Measurements from ENCODE around the gene ACSS2.

ACSS2 gene

DNA sequence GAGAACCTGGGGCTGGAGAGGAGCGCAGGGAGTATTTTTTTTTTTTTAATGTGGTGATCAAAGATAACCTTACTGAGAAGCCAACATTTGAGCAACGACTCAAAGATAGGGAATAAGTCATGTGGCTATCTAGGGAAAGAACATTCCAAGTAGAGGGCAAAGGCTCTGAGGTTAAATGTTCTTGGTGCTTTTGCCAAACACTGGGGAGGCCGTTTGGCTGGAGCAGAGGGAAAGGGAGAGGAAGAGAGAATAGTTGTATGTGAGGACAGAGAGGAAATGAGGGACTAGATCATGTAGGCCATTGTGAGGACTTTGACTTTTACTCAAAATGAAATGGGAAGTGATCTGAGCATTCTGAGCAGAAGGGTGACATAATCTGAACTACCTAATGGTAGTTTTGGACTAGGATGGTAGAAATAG is 27.8 kb downstream of the ACSS2 start:
- H3K27me3 ChIP-seq (ENCODE audit: insufficient read depth, low read depth): no peaks in the 10 kb centered on the region
- TF ChIP-seq CTCF (conservative IDR thresholded peaks at IDR 0.05; ENCODE audit: low read depth, low read length): no peak
- H3K9ac ChIP-seq: no peak overlapping the region
- H3K4me2 ChIP-seq: no peak overlapping the region
- H3K27ac ChIP-seq: no peak overlapping the region
- no peak overlapping the region for H2AFZ ChIP-seq (ENCODE audit: low read depth)
- H3K36me3 ChIP-seq (ENCODE audit: insufficient read depth): no peaks in the 10 kb centered on the region
- no peaks in the 10 kb centered on the region for H4K20me1 ChIP-seq (ENCODE audit: insufficient read depth)
- H3K79me2 ChIP-seq (ENCODE audit: insufficient read depth, low read depth): no peaks in the 10 kb centered on the region
- H3K4me3 ChIP-seq (IDR thresholded peaks at IDR 0.05; ENCODE audit: insufficient read depth, low read depth, low read length): no peak overlapping the region
- H3K4me1 ChIP-seq (ENCODE audit: low read depth, poor library complexity, severe bottlenecking): no peaks in the 10 kb centered on the region

DNA sequence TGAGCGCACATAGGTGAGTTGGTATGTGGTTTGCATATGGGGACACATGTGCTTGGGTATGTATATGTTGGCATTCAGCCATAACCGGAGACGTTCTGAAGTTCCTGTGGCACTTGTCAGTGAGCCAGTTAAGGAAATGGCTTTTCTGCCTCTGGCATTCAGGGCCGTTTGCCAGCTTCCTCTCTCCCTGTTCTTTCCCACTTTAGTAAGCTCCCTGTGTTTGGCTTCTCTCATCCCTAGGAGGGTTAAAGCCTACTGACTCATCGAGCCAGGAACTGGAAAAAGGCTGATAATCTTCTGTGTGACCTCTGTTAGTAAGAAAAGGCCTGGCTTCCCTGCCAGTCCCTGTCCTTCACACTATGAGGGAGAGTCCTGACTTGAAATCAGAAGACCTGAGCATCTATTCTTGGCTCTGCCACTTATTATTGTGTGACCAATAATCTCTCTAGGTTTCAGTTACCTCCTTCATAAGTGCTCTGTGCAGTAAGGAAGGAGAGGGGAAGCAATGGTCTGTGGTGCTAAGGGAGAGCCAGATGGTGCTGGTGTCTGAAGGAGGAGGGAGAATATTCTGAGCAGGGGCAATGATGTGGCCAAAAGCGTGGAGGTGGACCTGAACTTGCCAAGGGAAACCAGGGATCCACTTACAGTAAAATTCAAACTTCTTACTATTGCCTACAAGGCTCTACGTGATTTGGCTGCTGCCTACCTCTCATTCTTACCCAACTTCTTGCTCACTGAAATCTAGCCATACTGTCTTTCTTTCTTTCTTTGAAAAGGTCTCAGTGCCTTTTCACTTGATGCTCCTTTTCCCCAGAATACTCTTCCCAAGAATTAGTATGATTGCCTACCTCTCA is 31.4 kb downstream of the ACSS2 start:
- H2AFZ ChIP-seq (ENCODE audit: low read depth): no peak overlapping the region
- no peak for TF ChIP-seq CTCF (conservative IDR thresholded peaks at IDR 0.05; ENCODE audit: low read depth, low read length)
- no peaks in the 10 kb centered on the region for H3K4me1 ChIP-seq (ENCODE audit: low read depth, poor library complexity, severe bottlenecking)
- H4K20me1 ChIP-seq (ENCODE audit: insufficient read depth): no peaks in the 10 kb centered on the region
- H3K4me3 ChIP-seq (IDR thresholded peaks at IDR 0.05; ENCODE audit: insufficient read depth, low read depth, low read length): no peak overlapping the region
- no peaks in the 10 kb centered on the region for H3K27me3 ChIP-seq (ENCODE audit: insufficient read depth, low read depth)
- no peaks in the 10 kb centered on the region for H3K36me3 ChIP-seq (ENCODE audit: insufficient read depth)
- H3K4me2 ChIP-seq: no peak overlapping the region
- H3K27ac ChIP-seq: no peak overlapping the region
- no peak overlapping the region for H3K9ac ChIP-seq
- no peaks in the 10 kb centered on the region for H3K79me2 ChIP-seq (ENCODE audit: insufficient read depth, low read depth)

DNA sequence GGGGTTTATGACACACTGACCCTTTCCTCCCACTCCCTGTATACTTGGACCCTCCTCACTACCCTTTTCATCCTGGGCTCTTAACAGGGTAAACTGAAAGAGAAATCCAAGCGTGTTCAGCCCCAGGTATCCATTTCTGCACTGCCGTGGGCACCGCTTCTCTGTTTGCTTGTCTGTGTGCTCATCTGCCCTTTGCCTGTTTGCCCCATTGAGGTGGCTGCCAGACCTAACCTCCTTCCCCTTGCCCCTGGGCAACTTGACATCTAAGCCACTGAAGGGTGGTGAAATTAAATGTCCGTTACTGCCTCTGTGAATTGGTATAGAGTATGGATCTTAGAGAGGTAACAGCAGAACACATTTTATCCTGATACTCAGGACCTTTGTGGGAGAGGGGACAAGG is 38.7 kb downstream of the ACSS2 start:
- Histone ChIP-seq H3K9ac (no peak overlapping the region), H3K4me2 (no peak overlapping the region), H3K36me3 (ENCODE audit: insufficient read depth) (no peaks in the 10 kb centered on the region), H2AFZ (ENCODE audit: low read depth) (no peak overlapping the region), H4K20me1 (ENCODE audit: insufficient read depth) (no peaks in the 10 kb centered on the region), H3K27me3 (ENCODE audit: insufficient read depth, low read depth) (no peaks in the 10 kb centered on the region), H3K27ac (no peak overlapping the region), H3K4me1 (ENCODE audit: low read depth, poor library complexity, severe bottlenecking) (no peaks in the 10 kb centered on the region), H3K4me3 (IDR thresholded peaks at IDR 0.05; ENCODE audit: insufficient read depth, low read depth, low read length) (no peak overlapping the region), H3K79me2 (ENCODE audit: insufficient read depth, low read depth) (no peaks in the 10 kb centered on the region)
- no peak for TF ChIP-seq CTCF (conservative IDR thresholded peaks at IDR 0.05; ENCODE audit: low read depth, low read length)

GRCh38 chr20:34915749-34916455 is 39.5 kb downstream of the ACSS2 start:
- H2AFZ ChIP-seq (ENCODE audit: low read depth): no peak overlapping the region
- H3K27ac ChIP-seq: no peak overlapping the region
- no peaks in the 10 kb centered on the region for H3K27me3 ChIP-seq (ENCODE audit: insufficient read depth, low read depth)
- H3K79me2 ChIP-seq (ENCODE audit: insufficient read depth, low read depth): no peaks in the 10 kb centered on the region
- no peak for TF ChIP-seq CTCF (conservative IDR thresholded peaks at IDR 0.05; ENCODE audit: low read depth, low read length)
- no peaks in the 10 kb centered on the region for H4K20me1 ChIP-seq (ENCODE audit: insufficient read depth)
- no peak overlapping the region for H3K4me2 ChIP-seq
- no peak overlapping the region for H3K4me3 ChIP-seq (IDR thresholded peaks at IDR 0.05; ENCODE audit: insufficient read depth, low read depth, low read length)
- no peak overlapping the region for H3K9ac ChIP-seq
- no peaks in the 10 kb centered on the region for H3K36me3 ChIP-seq (ENCODE audit: insufficient read depth)
- H3K4me1 ChIP-seq (ENCODE audit: low read depth, poor library complexity, severe bottlenecking): no peaks in the 10 kb centered on the region

All from KMS-11 (cell line).